H9 (cell line): ENCODE data around the gene ERAL1. TPM values are rescaled to one million over a fixed set of nuclear protein-coding genes. Genes with fewer than 3 reads are reported as not detected.

Experiments
- DNase-seq: peaks from one replicate; pipeline ENCODE4 v3.0.0-alpha.2; 2017
- H2AFZ ChIP-seq: one replicate; pipeline ENCODE4 v1.6.1; 2013; ENCODE audit warnings: mild to moderate bottlenecking, low read length, control low read depth, moderate library complexity
- H2AK5ac ChIP-seq: 2 replicates; pipeline ENCODE4 v1.6.1; 2013; ENCODE audit warnings: low read length, control low read depth, mixed read lengths; ENCODE audit not compliant: insufficient read length
- H2BK120ac ChIP-seq: one replicate; pipeline ENCODE4 v1.6.1; 2013; ENCODE audit warnings: low read depth, mild to moderate bottlenecking, low read length, control low read depth, inconsistent platforms; ENCODE audit not compliant: poor library complexity, severe bottlenecking
- H2BK12ac ChIP-seq: 2 replicates; pipeline ENCODE4 v1.6.1; 2013; ENCODE audit warnings: low read length, control low read depth, mixed read lengths, low read depth; ENCODE audit not compliant: insufficient read length
- H2BK15ac ChIP-seq: 2 replicates; pipeline ENCODE4 v1.6.1; 2013; ENCODE audit warnings: low read depth, low read length, control low read depth
- H2BK20ac ChIP-seq: one replicate; pipeline ENCODE4 v1.6.1; 2013; ENCODE audit warnings: low read depth, mild to moderate bottlenecking, low read length, control low read depth, inconsistent platforms; ENCODE audit not compliant: poor library complexity, severe bottlenecking
- H2BK5ac ChIP-seq: 2 replicates; pipeline ENCODE4 v1.6.1; 2013; ENCODE audit warnings: low read length, control low read depth, mixed read lengths; ENCODE audit not compliant: insufficient read length
- H3K14ac ChIP-seq: 2 replicates; pipeline ENCODE4 v1.6.1; 2013; ENCODE audit warnings: low read length, control low read depth; ENCODE audit not compliant: insufficient read depth
- H3K18ac ChIP-seq: 2 replicates; pipeline ENCODE4 v1.6.1; 2013; ENCODE audit warnings: low read depth, mild to moderate bottlenecking, mixed read lengths, low read length, control low read depth; ENCODE audit not compliant: insufficient read length
- H3K23ac ChIP-seq: 2 replicates; pipeline ENCODE4 v1.6.1; 2013; ENCODE audit warnings: low read length, control low read depth, mixed read lengths, low read depth; ENCODE audit not compliant: insufficient read length
- H3K23me2 ChIP-seq: 2 replicates; pipeline ENCODE4 v1.6.1; 2013; ENCODE audit warnings: low read depth, mild to moderate bottlenecking, mixed read lengths, low read length, control low read depth; ENCODE audit not compliant: insufficient read length, poor library complexity, severe bottlenecking
- H3K27ac ChIP-seq: 2 replicates; pipeline ENCODE4 v1.5.1; 2013; ENCODE audit warnings: low read length, control low read depth, mixed read lengths, low read depth; ENCODE audit not compliant: insufficient read length
- H3K27me3 ChIP-seq: 2 replicates; pipeline ENCODE4 v1.6.1; 2013; ENCODE audit warnings: low read length, control low read depth, inconsistent platforms; ENCODE audit not compliant: insufficient read depth
- H3K4ac ChIP-seq: 2 replicates; pipeline ENCODE4 v1.6.1; 2013; ENCODE audit warnings: low read depth, mild to moderate bottlenecking, control low read depth, inconsistent platforms, low read length, moderate library complexity
- H3K4me1 ChIP-seq: 2 replicates; pipeline ENCODE4 v1.6.1; 2013; ENCODE audit warnings: low read length, control low read depth, inconsistent platforms; ENCODE audit not compliant: insufficient read depth
- H3K4me2 ChIP-seq: 2 replicates; pipeline ENCODE4 v1.6.1; 2013; ENCODE audit warnings: low read length, control low read depth, mixed read lengths; ENCODE audit not compliant: insufficient read length, insufficient read depth
- H3K56ac ChIP-seq: 2 replicates; pipeline ENCODE4 v1.6.1; 2013; ENCODE audit warnings: low read depth, mild to moderate bottlenecking, mixed read lengths, low read length, control low read depth; ENCODE audit not compliant: insufficient read length
- H3K79me1 ChIP-seq: 2 replicates; pipeline ENCODE4 v1.6.1; 2013; ENCODE audit warnings: low read depth, mild to moderate bottlenecking, moderate library complexity, low read length, control low read depth, inconsistent platforms; ENCODE audit not compliant: insufficient read depth, poor library complexity, severe bottlenecking
- H3K79me2 ChIP-seq: 2 replicates; pipeline ENCODE4 v1.6.1; 2013; ENCODE audit warnings: low read length, control low read depth, inconsistent platforms; ENCODE audit not compliant: insufficient read depth
- H3K9ac ChIP-seq: 2 replicates; pipeline ENCODE4 v1.6.1; 2013; ENCODE audit warnings: low read length, control low read depth, mixed read lengths; ENCODE audit not compliant: insufficient read length; ENCODE audit errors: extremely low read depth
- H3K9me3 ChIP-seq: one replicate; pipeline ENCODE4 v1.6.1; 2013; ENCODE audit warnings: low read depth, low read length, inconsistent platforms; ENCODE audit not compliant: control insufficient read depth
- H3T11ph ChIP-seq: one replicate; pipeline ENCODE4 v1.6.1; 2013; ENCODE audit warnings: mild to moderate bottlenecking, low read length, control low read depth, inconsistent platforms
- H4K20me1 ChIP-seq: one replicate; pipeline ENCODE4 v1.6.1; 2013; ENCODE audit not compliant: control insufficient read depth, insufficient read length, insufficient read depth
- H4K5ac ChIP-seq: 2 replicates; pipeline ENCODE4 v1.6.1; 2013; ENCODE audit warnings: low read depth, mild to moderate bottlenecking, mixed read lengths, low read length, control low read depth; ENCODE audit not compliant: insufficient read length
- H4K8ac ChIP-seq: replicated peaks from 2 replicates; pipeline ENCODE4 v1.6.1; 2013; ENCODE audit warnings: low read length, control low read depth, mixed read lengths, low read depth; ENCODE audit not compliant: insufficient read length
- H4K91ac ChIP-seq: 2 replicates; pipeline ENCODE4 v1.6.1; 2013; ENCODE audit warnings: low read depth, mild to moderate bottlenecking, moderate library complexity, mixed read lengths, low read length, control low read depth; ENCODE audit not compliant: insufficient read length
- H3K27ac Mint-ChIP-seq, 3 experiments: 2 replicates in 2 of 3; 3 replicates in 1 of 3; pipeline ENCODE4 v1.8.0; 2020 to 2021; ENCODE audit warnings: mixed read lengths in 3 of 3, mild to moderate bottlenecking in 1 of 3, moderate library complexity in 1 of 3
- H3K27me3 Mint-ChIP-seq: 2 replicates; pipeline ENCODE4 v1.8.0; 2021; ENCODE audit warnings: low read depth, mild to moderate bottlenecking, moderate library complexity, mixed read lengths
- H3K36me3 Mint-ChIP-seq, 3 experiments: 2 replicates in 2 of 3; 3 replicates in 1 of 3; pipeline ENCODE4 v1.8.0; 2020 to 2021; ENCODE audit warnings: low read depth in 3 of 3, mixed read lengths in 3 of 3; ENCODE audit not compliant: insufficient read depth in 1 of 3
- H3K4me1 Mint-ChIP-seq, 2 experiments: 2 replicates each; pipeline ENCODE4 v1.8.0; 2020; ENCODE audit warnings: mixed read lengths in 2 of 2
- H3K4me3 Mint-ChIP-seq, 2 experiments: 2 replicates in 1 of 2; 3 replicates in 1 of 2; pipeline ENCODE4 v1.8.0; 2020 to 2021; ENCODE audit warnings: mild to moderate bottlenecking in 2 of 2, mixed read lengths in 2 of 2, moderate library complexity in 1 of 2
- H3K9me3 Mint-ChIP-seq, 2 experiments: 2 replicates in 1 of 2; 3 replicates in 1 of 2; pipeline ENCODE4 v1.8.0; 2020; ENCODE audit warnings: mild to moderate bottlenecking in 2 of 2, mixed read lengths in 2 of 2, moderate library complexity in 1 of 2
- WGBS: extraction: QIAGEN DNeasy Blood & Tissue Kit; methylation state at CpG from one replicate; pipeline ENCODE4 v1.1.7; 2013; ENCODE audit warnings: missing lambda C conversion rate, low lambda C conversion rate, mixed read lengths; ENCODE audit not compliant: insufficient read length; ENCODE audit errors: extremely low coverage; 5-methylcytosine and 5-hydroxymethylcytosine counted together
- total RNA-seq: library from RNA; stranded (reverse); gene quantifications from 2 replicates; pipeline ENCODE4 v1.2.1, GENCODE V29; 2021
- TF ChIP-seq, protein P1 (sequence below): fragments of 200-600 bp; sonication (generic); conservative IDR thresholded peaks from 3 replicates; pipeline ENCODE4 v1.8.0; 2021; ENCODE audit warnings: antibody characterized with exemption, mild to moderate bottlenecking

Gene ERAL1
- total RNA-seq, 1 experiment from 2014 or later: 67.8 TPM

DNA sequence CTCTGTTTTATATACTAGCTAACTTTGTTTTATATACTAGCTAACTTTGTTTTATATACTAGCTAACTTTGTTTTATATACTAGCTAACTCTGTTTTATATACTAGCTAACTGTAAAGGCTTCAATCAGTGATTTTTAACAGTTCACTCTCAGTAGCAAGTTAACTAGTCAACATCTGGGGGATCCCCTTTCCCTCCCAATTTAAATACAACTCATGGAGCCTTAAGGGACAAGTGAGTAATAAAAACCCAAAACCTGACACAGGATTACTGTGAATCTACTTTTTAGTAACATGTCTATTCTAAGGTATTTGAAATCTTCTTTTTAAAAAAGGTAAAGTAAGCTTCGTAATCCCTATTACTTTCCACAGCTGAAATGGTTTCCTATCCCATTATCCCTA, 44.4 kb upstream of the ERAL1 start:
- Histone ChIP-seq H3K9me3 (no peaks in the 10 kb centered on the region), H3K56ac (no peak overlapping the region), H3K4ac (no peak overlapping the region), H2BK5ac (no peak overlapping the region), H3K23ac (no peak overlapping the region), H3T11ph (no peak overlapping the region), H3K18ac (no peak overlapping the region), H3K79me1 (peaks cover 9% of the 10 kb centered on the region), H2BK12ac (no peak overlapping the region), H4K5ac (no peak overlapping the region), H3K23me2 (peaks cover 7% of the 10 kb centered on the region), H2AFZ (no peak overlapping the region), H3K14ac (no peak overlapping the region), H3K27me3 (no peaks in the 10 kb centered on the region), H3K79me2 (peaks cover 26% of the 10 kb centered on the region; the same call in 1 of the 2 replicates), H4K8ac (no peak overlapping the region), H2BK120ac (no peak overlapping the region), H3K9ac (no peak overlapping the region), H2BK15ac (no peak overlapping the region), H4K91ac (no peak overlapping the region), H2AK5ac (no peak overlapping the region), H4K20me1 (no peaks in the 10 kb centered on the region), H3K4me2 (no peak overlapping the region), H2BK20ac (no peak overlapping the region), H3K4me1 (peaks cover 7% of the 10 kb centered on the region; the same call in 1 of the 2 replicates), H3K27ac (no peak overlapping the region)
- DNase-seq: no peak
- peak overlapping the region in 1 of 3 experiments; percentile 84; a peak in 1 of 7 replicates for H3K27ac Mint-ChIP-seq
- H3K4me1 Mint-ChIP-seq: peaks cover 39 to 46% of the 10 kb centered on the region in 2 experiments
- no peaks in the 10 kb centered on the region for H3K9me3 Mint-ChIP-seq
- no peaks in the 10 kb centered on the region for H3K27me3 Mint-ChIP-seq
- WGBS: no CpG with 5 or more reads among the region's 1 CpG
- H3K4me3 Mint-ChIP-seq: peak overlapping the region; percentile 83 to 94
- TF ChIP-seq, protein P1, sequence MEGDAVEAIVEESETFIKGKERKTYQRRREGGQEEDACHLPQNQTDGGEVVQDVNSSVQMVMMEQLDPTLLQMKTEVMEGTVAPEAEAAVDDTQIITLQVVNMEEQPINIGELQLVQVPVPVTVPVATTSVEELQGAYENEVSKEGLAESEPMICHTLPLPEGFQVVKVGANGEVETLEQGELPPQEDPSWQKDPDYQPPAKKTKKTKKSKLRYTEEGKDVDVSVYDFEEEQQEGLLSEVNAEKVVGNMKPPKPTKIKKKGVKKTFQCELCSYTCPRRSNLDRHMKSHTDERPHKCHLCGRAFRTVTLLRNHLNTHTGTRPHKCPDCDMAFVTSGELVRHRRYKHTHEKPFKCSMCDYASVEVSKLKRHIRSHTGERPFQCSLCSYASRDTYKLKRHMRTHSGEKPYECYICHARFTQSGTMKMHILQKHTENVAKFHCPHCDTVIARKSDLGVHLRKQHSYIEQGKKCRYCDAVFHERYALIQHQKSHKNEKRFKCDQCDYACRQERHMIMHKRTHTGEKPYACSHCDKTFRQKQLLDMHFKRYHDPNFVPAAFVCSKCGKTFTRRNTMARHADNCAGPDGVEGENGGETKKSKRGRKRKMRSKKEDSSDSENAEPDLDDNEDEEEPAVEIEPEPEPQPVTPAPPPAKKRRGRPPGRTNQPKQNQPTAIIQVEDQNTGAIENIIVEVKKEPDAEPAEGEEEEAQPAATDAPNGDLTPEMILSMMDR: no peak
- H3K36me3 Mint-ChIP-seq: peaks cover 7 to 16% (median 16%) of the 10 kb centered on the region in 3 experiments; a peak in 6 of 7 replicates
